Heart left ventricle (tissue), 13 donors: ENCODE data around the gene PLEKHO2.

Experiments used
- POLR2A ChIP-seq, 2 donors: fragments of 450-650 bp; IDR thresholded peaks; one replicate each; pipeline ENCODE4 v1.6.1; 2017; ENCODE audit warnings: antibody characterized with exemption in 2 of 2, mild to moderate bottlenecking in 2 of 2, moderate library complexity in 2 of 2
- TF ChIP-seq, protein P1 (sequence below), 12 donors: fragments of 200-600 bp; sonication (generic) in 4 of 12; IDR thresholded peaks; one replicate each; pipeline versions ENCODE4 v1.5.0 to v1.8.0; 2018 to 2022; ENCODE audit warnings: antibody characterized with exemption in 12 of 12, mild to moderate bottlenecking in 5 of 12
- donor health status: ischemic (EF 13 %, LVEDD 7.1; RV severe dilation, severe dysfunction).
- donor health status: DM: no; HTN: yes; CAD: no.
- donor health status: DM: no; HTN: no; CAD: no.
- donor health status: ischemic (EF 25% LVEDD 6.9; RV normal size, moderate dysfunction).
- donor health status: ischemic (EF 25% LVEDD 5.7; RV mildly dilated, moderate dysfunction).
- donor health status: ischemic (EF 35%, LVEDD 5.7; RV mildly dilated, moderate dysfunction).
- donor health status: nonischemic (EF 11% LVEDD 7.7; RV severe dilation, severe dysfunction).
- donor health status: DM: yes; HTN: yes; CAD: no.
- donor health status: PGD.
- donor health status: ischemic (EF 29% LVEDD 5.4; RV normal size, mild dysfunction).
- donor health status: nonischemic (EF 23%, LVEDD 6.1; RV moderate dilation, normal function).

DNA sequence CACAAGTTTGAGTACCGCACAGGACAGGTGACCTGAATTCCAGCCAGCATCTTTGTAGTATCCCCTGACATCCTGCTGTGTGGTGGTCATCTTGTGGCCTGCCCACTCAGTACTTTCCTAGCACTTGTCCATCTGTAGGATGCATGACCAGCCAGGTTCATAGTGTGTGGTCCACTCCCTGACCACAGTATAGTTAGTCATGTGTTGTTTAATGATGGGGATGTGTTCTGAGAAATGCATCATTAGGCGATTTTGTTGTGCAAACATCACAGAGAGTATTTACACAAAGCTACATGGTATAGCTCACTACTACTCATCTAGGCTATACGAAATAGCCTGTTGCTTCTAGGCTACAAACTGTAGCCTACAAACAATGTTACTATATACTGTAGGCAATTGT, 49.4 kb upstream of the PLEKHO2 start:
- TF ChIP-seq, protein P1, sequence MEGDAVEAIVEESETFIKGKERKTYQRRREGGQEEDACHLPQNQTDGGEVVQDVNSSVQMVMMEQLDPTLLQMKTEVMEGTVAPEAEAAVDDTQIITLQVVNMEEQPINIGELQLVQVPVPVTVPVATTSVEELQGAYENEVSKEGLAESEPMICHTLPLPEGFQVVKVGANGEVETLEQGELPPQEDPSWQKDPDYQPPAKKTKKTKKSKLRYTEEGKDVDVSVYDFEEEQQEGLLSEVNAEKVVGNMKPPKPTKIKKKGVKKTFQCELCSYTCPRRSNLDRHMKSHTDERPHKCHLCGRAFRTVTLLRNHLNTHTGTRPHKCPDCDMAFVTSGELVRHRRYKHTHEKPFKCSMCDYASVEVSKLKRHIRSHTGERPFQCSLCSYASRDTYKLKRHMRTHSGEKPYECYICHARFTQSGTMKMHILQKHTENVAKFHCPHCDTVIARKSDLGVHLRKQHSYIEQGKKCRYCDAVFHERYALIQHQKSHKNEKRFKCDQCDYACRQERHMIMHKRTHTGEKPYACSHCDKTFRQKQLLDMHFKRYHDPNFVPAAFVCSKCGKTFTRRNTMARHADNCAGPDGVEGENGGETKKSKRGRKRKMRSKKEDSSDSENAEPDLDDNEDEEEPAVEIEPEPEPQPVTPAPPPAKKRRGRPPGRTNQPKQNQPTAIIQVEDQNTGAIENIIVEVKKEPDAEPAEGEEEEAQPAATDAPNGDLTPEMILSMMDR (IDR thresholded peaks at IDR 0.05), result no peak
- no peak for TF ChIP-seq POLR2A (IDR thresholded peaks at IDR 0.05)
